ENCODE results near the gene HAGHL. TPM values are rescaled to one million over a fixed set of nuclear protein-coding genes. Genes with fewer than 3 reads are reported as not detected.
"Not testable (repeated sequence)": the region's sequence is repeated elsewhere in the genome, so short reads cannot be mapped to it uniquely, and the experiment has no call there.

Gene HAGHL
- total RNA-seq, 1 donor from 2014 or later, result 33.2 TPM

DNA sequence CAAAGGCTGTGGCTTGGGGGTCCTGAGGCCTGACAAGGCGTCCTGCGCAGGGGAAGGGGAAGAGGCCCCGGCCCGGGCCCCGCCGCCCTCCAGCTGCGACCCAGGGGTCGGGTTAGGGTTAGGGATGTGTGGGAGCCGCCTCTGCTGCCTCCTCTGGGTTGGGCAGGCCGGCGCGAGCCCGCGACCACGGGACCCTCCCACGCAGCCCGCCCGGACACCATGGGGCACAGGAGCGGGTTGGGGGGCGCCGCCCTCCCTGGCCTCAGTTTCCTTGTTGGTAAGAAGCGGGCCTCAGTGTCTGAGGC lies 13.5 kb downstream of the HAGHL start:
- DNase-seq (ENCODE audit: low read depth) (no peak), FAIRE-seq (no peak)
- Histone ChIP-seq H3K36me3 (ENCODE audit: control insufficient read depth, insufficient read depth, low read length) (peaks cover 7% of the 10 kb centered on the region), H3K27me3 (ENCODE audit: control insufficient read depth, insufficient read depth, low read length) (no peaks in the 10 kb centered on the region), H3K4me3 (ENCODE audit: low read depth, low read length) (peak overlapping the region; percentile 95)
- no peak for TF ChIP-seq CTCF (IDR thresholded peaks at IDR 0.05; ENCODE audit: insufficient read depth, low read length, severe bottlenecking)

DNA sequence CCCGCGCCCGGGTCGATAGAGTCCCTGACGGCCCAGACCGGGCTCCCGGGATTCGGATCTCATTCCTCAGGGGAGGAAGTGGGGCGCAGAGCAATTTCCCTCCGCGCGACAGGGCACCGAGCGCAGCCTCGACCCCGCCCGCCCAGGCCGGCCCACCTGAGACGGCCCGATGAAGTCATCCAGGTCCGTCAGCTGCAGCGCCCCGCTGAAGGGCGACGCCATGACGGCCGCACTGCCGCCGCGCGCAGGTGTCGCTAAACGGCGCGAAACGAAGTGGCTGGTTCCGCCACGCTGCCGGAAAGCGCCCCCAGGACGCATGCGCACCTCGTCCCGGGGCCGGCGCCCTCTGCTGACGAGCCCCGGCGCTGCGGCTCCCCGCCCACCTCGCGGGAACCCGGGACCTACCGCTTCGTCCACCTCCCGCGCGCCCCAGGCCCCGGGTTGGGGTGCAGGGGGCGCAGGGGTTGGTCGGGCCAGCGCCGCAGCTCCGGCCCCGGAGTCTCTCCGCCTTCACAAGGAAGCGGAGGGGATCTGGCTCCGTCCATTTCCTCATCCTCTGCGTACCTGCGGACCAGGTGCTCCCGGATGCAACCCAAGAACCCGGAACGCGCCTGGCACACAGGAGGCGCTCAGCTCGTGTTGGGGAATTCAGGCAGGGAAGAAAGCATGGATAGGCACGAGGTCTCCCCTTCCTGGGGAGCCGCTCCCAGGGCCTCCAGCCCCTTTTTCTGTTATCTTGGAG lies 14.0 kb downstream of the HAGHL start, which contains the start of gene CIAO3:
TSS of gene CIAO3 (minus strand) at position 234 of the 742 bp plus-strand sequence. CDS start at position 222, 12 bp downstream.
- FAIRE-seq (no peak), DNase-seq (ENCODE audit: low read depth) (peak; percentile 73)
- H3K27me3 ChIP-seq (ENCODE audit: control insufficient read depth, insufficient read depth, low read length), result no peaks in the 10 kb centered on the region
- peaks cover 6% of the 10 kb centered on the region for H3K36me3 ChIP-seq (ENCODE audit: control insufficient read depth, insufficient read depth, low read length)
- TF ChIP-seq CTCF (IDR thresholded peaks at IDR 0.05; ENCODE audit: insufficient read depth, low read length, severe bottlenecking), result peak; percentile 88
- peak within 1 kb of the TSS; percentile 95 for H3K4me3 ChIP-seq (ENCODE audit: low read depth, low read length)

- no peak for TF ChIP-seq CTCF (IDR thresholded peaks at IDR 0.05; ENCODE audit: insufficient read depth, low read length, severe bottlenecking)
- Histone ChIP-seq H3K4me3 (ENCODE audit: low read depth, low read length) (no peak overlapping the region), H3K27me3 (ENCODE audit: control insufficient read depth, insufficient read depth, low read length) (no peaks in the 10 kb centered on the region), H3K36me3 (ENCODE audit: control insufficient read depth, insufficient read depth, low read length) (no peaks in the 10 kb centered on the region)
- DNase-seq (ENCODE audit: low read depth) (no peak), FAIRE-seq (no peak)
Measured at GRCh38 chr16:741986-742629, 15.2 kb downstream of the HAGHL start.

- H3K4me3 ChIP-seq (ENCODE audit: low read depth, low read length); FAIRE-seq; H3K27me3 ChIP-seq (ENCODE audit: control insufficient read depth, insufficient read depth, low read length); H3K36me3 ChIP-seq (ENCODE audit: control insufficient read depth, insufficient read depth, low read length); DNase-seq (ENCODE audit: low read depth): not testable (repeated sequence)
Measured at GRCh38 chr16:742894-743293, 16.0 kb downstream of the HAGHL start.

DNA sequence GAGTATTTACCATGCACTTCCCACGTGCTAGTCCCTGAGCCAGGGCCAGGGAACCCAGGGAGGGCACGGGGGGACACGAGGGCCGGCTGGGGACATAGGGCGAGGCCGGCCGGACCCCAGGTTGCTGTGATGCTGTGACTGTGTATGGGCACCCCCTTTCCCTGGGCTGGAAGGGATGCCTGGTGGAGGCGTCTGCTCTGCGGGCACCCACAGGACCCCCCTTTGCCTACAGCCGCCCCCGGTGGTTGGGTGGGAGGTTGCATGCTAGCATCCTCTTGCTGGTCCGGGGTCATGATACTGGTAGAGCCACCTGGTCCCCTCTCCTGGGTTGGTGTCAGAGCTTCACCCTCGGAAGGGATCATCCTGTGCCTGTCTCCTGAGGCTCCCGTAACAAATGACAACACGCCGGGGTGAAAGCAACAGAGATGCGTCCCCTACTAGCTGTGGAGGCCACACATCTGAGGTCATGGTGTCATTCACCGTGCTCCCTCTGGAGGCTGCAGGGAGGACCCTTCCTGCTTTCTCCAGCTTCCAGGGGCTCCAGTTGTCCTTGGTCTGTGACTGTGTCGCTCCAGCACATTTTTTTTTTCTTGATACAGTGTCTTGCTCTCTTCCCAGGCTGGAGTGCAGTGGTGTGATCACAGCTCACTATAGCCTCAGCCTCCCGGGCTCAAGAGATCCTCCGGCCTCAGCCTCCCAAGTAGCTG lies 17.0 kb downstream of the HAGHL start:
- TF ChIP-seq CTCF (IDR thresholded peaks at IDR 0.05; ENCODE audit: insufficient read depth, low read length, severe bottlenecking), result peak; percentile 6
- DNase-seq (ENCODE audit: low read depth) (no peak), FAIRE-seq (no peak)
- Histone ChIP-seq H3K36me3 (ENCODE audit: control insufficient read depth, insufficient read depth, low read length) (no peaks in the 10 kb centered on the region), H3K27me3 (ENCODE audit: control insufficient read depth, insufficient read depth, low read length) (no peaks in the 10 kb centered on the region), H3K4me3 (ENCODE audit: low read depth, low read length) (no peak overlapping the region)

GRCh38 chr16:745739-746138 lies 18.8 kb downstream of the HAGHL start:
- no peak overlapping the region for H3K4me3 ChIP-seq (ENCODE audit: low read depth, low read length)
- H3K27me3 ChIP-seq (ENCODE audit: control insufficient read depth, insufficient read depth, low read length), result no peaks in the 10 kb centered on the region
- peak; percentile 76 for TF ChIP-seq CTCF (IDR thresholded peaks at IDR 0.05; ENCODE audit: insufficient read depth, low read length, severe bottlenecking)
- DNase-seq (ENCODE audit: low read depth) (no peak), FAIRE-seq (no peak)
- H3K36me3 ChIP-seq (ENCODE audit: control insufficient read depth, insufficient read depth, low read length), result no peaks in the 10 kb centered on the region
